Measurements from ENCODE around the gene ESF1.
"Not testable (repeated sequence)": the region's sequence is repeated elsewhere in the genome, so short reads cannot be mapped to it uniquely, and the experiment has no call there.

The ESF1 gene

GRCh38 chr20:13739731-13740649, 44.7 kb downstream of the ESF1 start:
- DNase-seq (ENCODE audit: low spot score): no peak

DNA sequence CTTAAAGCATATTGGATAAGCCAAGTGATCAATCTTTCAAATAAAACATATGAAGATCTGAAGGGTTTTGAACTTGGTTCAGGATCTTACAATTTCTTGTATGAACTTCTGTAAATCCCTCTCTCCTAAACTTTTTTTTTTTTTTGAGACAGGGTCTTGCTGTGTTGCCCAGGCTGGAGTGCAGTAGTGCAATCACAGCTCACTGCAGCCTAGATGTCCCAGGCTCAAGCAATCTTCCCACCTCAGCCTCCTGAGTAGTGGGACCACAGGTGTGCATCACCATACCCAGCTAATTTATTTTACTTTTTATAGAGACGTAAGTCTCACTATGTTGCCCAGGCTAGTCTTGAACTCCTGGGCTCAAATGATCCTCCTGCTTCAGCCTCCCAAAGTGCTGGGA, 46.5 kb downstream of the ESF1 start:
- DNase-seq (ENCODE audit: low spot score): not testable (repeated sequence)

- no peak for DNase-seq (ENCODE audit: low spot score)
Observed at GRCh38 chr20:13736436-13737191, 48.1 kb downstream of the ESF1 start.

GRCh38 chr20:13735826-13736225, 48.9 kb downstream of the ESF1 start:
- no peak for DNase-seq (ENCODE audit: low spot score)

- DNase-seq (ENCODE audit: low spot score): peak; percentile 40
Observed at GRCh38 chr20:13723011-13723410, 61.7 kb downstream of the ESF1 start.

- no peak for DNase-seq (ENCODE audit: low spot score)
Observed at GRCh38 chr20:13718171-13718570, 66.5 kb downstream of the ESF1 start.

DNA sequence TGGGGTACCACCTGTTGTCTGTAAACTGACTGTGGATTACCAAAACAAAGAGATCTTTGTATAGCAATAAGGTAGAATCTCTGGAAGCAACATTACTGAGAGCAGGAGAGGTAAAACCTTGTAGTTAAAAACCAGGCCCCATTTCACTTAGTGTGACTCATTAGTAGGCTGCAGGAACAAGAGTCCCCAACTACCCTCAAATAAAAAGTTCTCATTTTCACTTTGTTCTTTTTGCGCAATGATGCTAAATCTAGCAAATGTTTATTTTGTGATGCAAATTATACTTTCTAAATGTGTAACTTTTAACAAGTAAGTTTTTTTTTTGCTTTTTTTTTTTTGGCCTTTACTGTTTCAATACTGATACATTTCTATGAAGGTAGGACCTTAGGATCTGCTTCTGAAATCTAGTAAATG, 67.1 kb downstream of the ESF1 start:
- no peak for DNase-seq (ENCODE audit: low spot score)

DNA sequence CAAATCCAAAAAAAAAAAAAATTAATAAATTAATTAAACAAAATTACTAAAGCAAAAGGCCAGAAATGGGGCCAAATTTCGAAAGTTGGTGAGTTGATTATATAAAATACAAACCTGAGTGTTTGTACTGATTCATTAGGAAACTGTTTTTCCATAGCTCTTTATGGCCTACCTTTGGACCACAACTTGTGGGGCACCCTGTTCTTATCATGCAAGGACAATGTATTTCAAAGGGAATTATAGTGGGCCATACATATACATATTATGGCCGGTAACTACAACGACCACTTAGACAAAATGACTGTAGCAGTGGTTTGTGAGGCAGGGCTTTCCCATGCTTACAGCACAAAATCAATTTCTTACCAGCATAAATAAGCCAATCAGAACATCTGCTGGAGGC, 69.5 kb downstream of the ESF1 start:
- DNase-seq (ENCODE audit: low spot score): no peak

- no peak for DNase-seq (ENCODE audit: low spot score)
Observed at GRCh38 chr20:13708234-13708633, 76.5 kb downstream of the ESF1 start.

- DNase-seq (ENCODE audit: low spot score): no peak
Observed at GRCh38 chr20:13703265-13703664, 81.5 kb downstream of the ESF1 start.

GRCh38 chr20:13701486-13701885, 83.2 kb downstream of the ESF1 start:
- no peak for DNase-seq (ENCODE audit: low spot score)

- no peak for DNase-seq (ENCODE audit: low spot score)
Observed at GRCh38 chr20:13700761-13701160, 84.0 kb downstream of the ESF1 start.

DNA sequence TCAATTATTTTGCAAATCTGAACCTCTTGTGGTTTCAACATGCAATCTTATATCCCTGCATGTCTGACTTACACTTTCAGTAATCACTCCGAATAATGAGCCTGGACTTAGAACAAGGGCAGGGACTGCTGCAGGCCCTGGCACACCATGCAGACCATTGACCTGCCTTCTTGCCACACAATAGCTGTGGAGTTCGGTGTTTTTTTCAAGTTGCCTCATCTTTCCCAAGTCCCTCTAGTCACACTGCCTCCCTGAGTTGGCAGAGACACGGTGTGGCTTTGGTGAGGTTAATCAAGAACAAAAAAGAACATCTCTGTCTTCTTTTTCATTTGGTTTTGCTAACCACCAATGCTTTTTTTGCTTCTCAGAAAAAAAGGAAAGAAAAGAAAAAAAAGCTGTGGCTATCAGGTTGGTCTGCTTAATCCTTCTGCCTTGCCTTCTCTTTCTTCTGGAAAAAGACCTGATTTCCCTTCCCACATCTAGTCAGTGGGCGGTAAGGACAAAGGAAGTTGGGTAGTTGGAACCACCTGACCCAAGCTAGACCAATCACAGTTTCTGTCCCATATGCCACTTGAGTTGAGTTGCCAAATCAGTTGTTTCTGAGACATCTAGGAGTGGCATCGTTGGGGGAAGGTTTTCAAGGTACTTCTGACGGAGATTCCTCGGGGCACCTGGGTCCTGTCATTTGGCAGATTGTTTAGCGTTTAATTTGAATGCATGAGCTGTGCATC, 90.1 kb downstream of the ESF1 start:
- DNase-seq (ENCODE audit: low spot score): no peak

- DNase-seq (ENCODE audit: low spot score): no peak
Observed at GRCh38 chr20:13692802-13693736, 91.7 kb downstream of the ESF1 start.

GRCh38 chr20:13690943-13691342, 93.8 kb downstream of the ESF1 start:
- DNase-seq (ENCODE audit: low spot score): no peak

- no peak for DNase-seq (ENCODE audit: low spot score)
Observed at GRCh38 chr20:13687815-13688214, 96.9 kb downstream of the ESF1 start.

GRCh38 chr20:13685623-13686022, 99.1 kb downstream of the ESF1 start:
- no peak for DNase-seq (ENCODE audit: low spot score)

GRCh38 chr20:13684566-13685222, 100.0 kb downstream of the ESF1 start:
- DNase-seq (ENCODE audit: low spot score): no peak

- no peak for DNase-seq (ENCODE audit: low spot score)
Observed at GRCh38 chr20:13683833-13684232, 100.9 kb downstream of the ESF1 start.

DNA sequence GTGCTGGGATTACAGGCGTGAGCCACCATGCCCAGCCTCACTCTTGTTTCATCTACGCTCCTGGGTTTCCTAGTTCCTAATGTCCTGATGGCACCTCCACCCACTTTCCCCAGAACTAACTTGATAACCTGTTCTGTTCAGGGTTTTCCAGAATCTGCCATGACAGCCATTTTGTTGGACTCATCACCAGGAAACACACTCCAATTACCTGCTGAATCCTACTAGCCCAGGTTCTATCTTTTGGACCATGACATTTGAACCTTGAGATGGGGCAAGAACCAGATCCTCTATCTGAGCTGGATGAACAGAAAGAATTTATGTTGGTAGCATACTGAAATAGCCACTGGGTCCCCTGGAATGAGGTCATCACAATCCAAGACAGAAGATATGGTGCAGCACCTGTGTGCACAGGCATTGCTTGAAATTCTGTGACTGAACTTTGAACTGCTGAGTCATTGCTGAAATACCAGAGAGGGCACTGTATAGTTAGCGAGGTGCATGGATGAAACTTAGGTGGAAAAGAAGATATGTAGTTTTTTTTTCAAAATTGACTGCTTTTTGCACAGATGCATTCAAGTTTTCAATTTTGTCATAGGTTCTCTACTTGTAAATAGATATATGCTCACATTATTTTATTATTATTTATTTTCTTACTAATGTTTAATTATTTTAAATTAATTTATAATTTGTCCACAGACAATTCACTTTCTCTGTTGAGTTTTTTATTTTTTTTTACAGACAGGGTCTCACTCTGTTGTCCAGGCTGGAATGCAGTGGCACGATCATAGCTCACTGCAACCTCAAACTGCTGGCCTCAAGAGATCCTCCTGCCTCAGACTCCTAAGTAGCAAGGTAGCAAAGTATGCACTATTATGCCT, 103.2 kb downstream of the ESF1 start:
- DNase-seq (ENCODE audit: low spot score): no peak
